Mononuclear cell (primary cell): ENCODE measurements around the gene NFATC2. TPM values are rescaled to one million over a fixed set of nuclear protein-coding genes. Genes with fewer than 3 reads are reported as not detected.
"Not testable (repeated sequence)": the region's sequence is repeated elsewhere in the genome, so short reads cannot be mapped to it uniquely, and the experiment has no call there.

Source experiments
- H3K27me3 ChIP-seq: 2 replicates; pipeline ENCODE4 v1.6.0; 2011; ENCODE audit warnings: low read length, control low read depth; ENCODE audit not compliant: insufficient read depth
- H3K4me1 ChIP-seq: 2 replicates; pipeline ENCODE4 v1.5.1; 2011; ENCODE audit warnings: mild to moderate bottlenecking, low read length, control low read depth; ENCODE audit not compliant: insufficient read depth
- H3K4me3 ChIP-seq: 2 replicates; pipeline ENCODE4 v1.5.1; 2011; ENCODE audit warnings: mild to moderate bottlenecking, low read length, moderate library complexity
- H3K9me3 ChIP-seq: 2 replicates; pipeline ENCODE4 v1.5.1; 2011; ENCODE audit warnings: low read depth, mild to moderate bottlenecking, control low read depth, low read length
- total RNA-seq: library from RNA; depleted of rRNA; stranded (reverse); fragments of >200 nt; gene quantifications from one replicate; pipeline ENCODE4 v1.2.3, GENCODE V29; 2012

Gene NFATC2
- total RNA-seq, 1 donor = 12.2 TPM

- Histone ChIP-seq H3K4me3 (no peak overlapping the region), H3K27me3 (no peaks in the 10 kb centered on the region), H3K9me3 (no peaks in the 10 kb centered on the region), H3K4me1 (no peaks in the 10 kb centered on the region)
Measured at GRCh38 chr20:51346686-51347485, 195.6 kb downstream of the NFATC2 start.

GRCh38 chr20:51345601-51346101 is 196.9 kb downstream of the NFATC2 start:
- Histone ChIP-seq H3K4me3 (no peak overlapping the region), H3K4me1 (no peaks in the 10 kb centered on the region), H3K9me3 (no peaks in the 10 kb centered on the region), H3K27me3 (no peaks in the 10 kb centered on the region)

GRCh38 chr20:51343802-51344201 is 198.7 kb downstream of the NFATC2 start:
- H3K4me3 ChIP-seq, H3K4me1 ChIP-seq, H3K27me3 ChIP-seq, H3K9me3 ChIP-seq: not testable (repeated sequence)

GRCh38 chr20:51342510-51343236 is 199.8 kb downstream of the NFATC2 start:
- no peaks in the 10 kb centered on the region for H3K4me1 ChIP-seq
- no peaks in the 10 kb centered on the region for H3K9me3 ChIP-seq
- no peak overlapping the region for H3K4me3 ChIP-seq
- H3K27me3 ChIP-seq = no peaks in the 10 kb centered on the region

GRCh38 chr20:51341581-51341980 is 200.9 kb downstream of the NFATC2 start:
- Histone ChIP-seq H3K9me3 (no peaks in the 10 kb centered on the region), H3K27me3 (no peaks in the 10 kb centered on the region), H3K4me3 (no peak overlapping the region), H3K4me1 (no peaks in the 10 kb centered on the region)

- H3K4me1 ChIP-seq = no peaks in the 10 kb centered on the region
- no peaks in the 10 kb centered on the region for H3K9me3 ChIP-seq
Measured at GRCh38 chr20:51340451-51340840, 202.1 kb downstream of the NFATC2 start.

GRCh38 chr20:51339721-51340450 is 202.6 kb downstream of the NFATC2 start:
- no peak overlapping the region for H3K4me3 ChIP-seq
- H3K9me3 ChIP-seq = no peaks in the 10 kb centered on the region
- H3K27me3 ChIP-seq = no peaks in the 10 kb centered on the region
- H3K4me1 ChIP-seq = no peaks in the 10 kb centered on the region

More at GRCh38 chr20:51340451-51340840, 202.1 kb downstream of the NFATC2 start:
- Histone ChIP-seq H3K4me3 (no peak overlapping the region), H3K27me3 (no peaks in the 10 kb centered on the region)

- Histone ChIP-seq H3K27me3 (no peaks in the 10 kb centered on the region), H3K4me1 (no peaks in the 10 kb centered on the region), H3K9me3 (no peaks in the 10 kb centered on the region), H3K4me3 (no peak overlapping the region)
Measured at GRCh38 chr20:51338692-51339440, 203.7 kb downstream of the NFATC2 start.

- Histone ChIP-seq H3K9me3 (no peaks in the 10 kb centered on the region), H3K4me1 (no peaks in the 10 kb centered on the region), H3K27me3 (no peaks in the 10 kb centered on the region), H3K4me3 (no peak overlapping the region)
Measured at GRCh38 chr20:51337126-51337805, 205.3 kb downstream of the NFATC2 start.

Other genes starting within 250 kb of the NFATC2 start
- gene ATP9A, start 225.7 kb upstream of the NFATC2 start, total RNA-seq = 2.3 TPM